ENCODE measurements around the gene PHLPP1. TPM values are rescaled to one million over a fixed set of nuclear protein-coding genes. Genes with fewer than 3 reads are reported as not detected.

The PHLPP1 gene
- total and polyA plus RNA-seq, 2 of the 13 experiments (the other 11 are each of a cell fraction or from before 2014, with no cell fraction given) = 9.8 to 18.5 TPM

DNA sequence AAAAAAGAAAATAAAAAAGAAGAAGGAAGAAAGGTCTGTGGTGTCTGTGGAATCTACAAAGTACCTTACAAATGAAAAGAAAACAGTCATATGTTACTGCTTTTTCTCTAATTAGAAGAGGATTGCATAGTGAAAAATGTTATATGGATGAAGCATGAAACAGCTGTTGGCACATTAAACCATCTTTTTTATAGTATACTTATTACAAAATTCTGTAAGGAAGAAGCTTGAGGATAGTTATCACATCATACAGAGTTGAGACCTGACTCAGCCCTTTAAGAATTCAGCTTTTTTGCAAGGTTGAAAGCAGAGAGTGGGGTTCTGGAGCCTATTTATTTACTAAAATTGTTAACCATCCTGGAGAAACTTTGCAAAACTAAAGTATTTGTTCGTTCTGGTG lies 222.7 kb downstream of the PHLPP1 start:
- CTCF ChIA-PET (ENCODE audit: low intra/inter-chr PET ratio, low total read pairs) = no interaction called here
- ATAC-seq (no peak), FAIRE-seq (no peak), DNase-seq (ENCODE audit: low spot score) (no peak)
- peaks cover 4 to 18% of the 10 kb centered on the region in 2 experiments; a peak in 4 of 5 replicates for H3K36me3 ChIP-seq (replicated peaks in 1 of 2; ENCODE audit: control insufficient read depth in 1 of 2, insufficient read depth in 2 of 2, low read length in 2 of 2)
- no peaks in the 10 kb centered on the region for H3K9me3 ChIP-seq (ENCODE audit: low read length)
- in situ Hi-C loops (cut with HindIII; ENCODE audit: extremely low pct_ligation_motif_present, low pct_unique_long_range_greater_than_20kb) = no loop called here
- 100% methylated on average over 1 of the region's 1 CpG for WGBS (ENCODE audit: low lambda C conversion rate)
- BruUV-seq (replicated peaks) = no TSS peak
- H3K9ac ChIP-seq (ENCODE audit: insufficient read depth, low read depth, low read length) = no peak overlapping the region
- POLR2A ChIA-PET = no interaction called here
- no peak overlapping the region for H3K4me2 ChIP-seq (ENCODE audit: low read depth, low read length)
- H3K27ac ChIP-seq (ENCODE audit: extremely low read length, insufficient read depth, low read length) = no peak overlapping the region
- TF ChIP-seq SPEN (CRISPR knock-in tag; IDR thresholded peaks at IDR 0.05; ENCODE audit: low read depth) (no peak), JDP2 (CRISPR knock-in tag; IDR thresholded peaks at IDR 0.05; ENCODE audit: borderline replicate concordance) (no peak), ZZZ3 (CRISPR knock-in tag; IDR thresholded peaks at IDR 0.05; ENCODE audit: borderline replicate concordance) (no peak), IRX3 (CRISPR knock-in tag; IDR thresholded peaks at IDR 0.05; ENCODE audit: borderline replicate concordance, low read depth) (no peak), PCBP1 (IDR thresholded peaks at IDR 0.05; ENCODE audit: borderline replicate concordance, low read depth, low read length) (no peak), KLF11 (CRISPR knock-in tag; IDR thresholded peaks at IDR 0.05) (no peak), MTA1 (CRISPR knock-in tag; IDR thresholded peaks at IDR 0.05; ENCODE audit: borderline replicate concordance) (no peak), ZFAT (CRISPR knock-in tag; conservative IDR thresholded peaks at IDR 0.05) (no peak)
- TF ChIP-seq, protein P1, sequence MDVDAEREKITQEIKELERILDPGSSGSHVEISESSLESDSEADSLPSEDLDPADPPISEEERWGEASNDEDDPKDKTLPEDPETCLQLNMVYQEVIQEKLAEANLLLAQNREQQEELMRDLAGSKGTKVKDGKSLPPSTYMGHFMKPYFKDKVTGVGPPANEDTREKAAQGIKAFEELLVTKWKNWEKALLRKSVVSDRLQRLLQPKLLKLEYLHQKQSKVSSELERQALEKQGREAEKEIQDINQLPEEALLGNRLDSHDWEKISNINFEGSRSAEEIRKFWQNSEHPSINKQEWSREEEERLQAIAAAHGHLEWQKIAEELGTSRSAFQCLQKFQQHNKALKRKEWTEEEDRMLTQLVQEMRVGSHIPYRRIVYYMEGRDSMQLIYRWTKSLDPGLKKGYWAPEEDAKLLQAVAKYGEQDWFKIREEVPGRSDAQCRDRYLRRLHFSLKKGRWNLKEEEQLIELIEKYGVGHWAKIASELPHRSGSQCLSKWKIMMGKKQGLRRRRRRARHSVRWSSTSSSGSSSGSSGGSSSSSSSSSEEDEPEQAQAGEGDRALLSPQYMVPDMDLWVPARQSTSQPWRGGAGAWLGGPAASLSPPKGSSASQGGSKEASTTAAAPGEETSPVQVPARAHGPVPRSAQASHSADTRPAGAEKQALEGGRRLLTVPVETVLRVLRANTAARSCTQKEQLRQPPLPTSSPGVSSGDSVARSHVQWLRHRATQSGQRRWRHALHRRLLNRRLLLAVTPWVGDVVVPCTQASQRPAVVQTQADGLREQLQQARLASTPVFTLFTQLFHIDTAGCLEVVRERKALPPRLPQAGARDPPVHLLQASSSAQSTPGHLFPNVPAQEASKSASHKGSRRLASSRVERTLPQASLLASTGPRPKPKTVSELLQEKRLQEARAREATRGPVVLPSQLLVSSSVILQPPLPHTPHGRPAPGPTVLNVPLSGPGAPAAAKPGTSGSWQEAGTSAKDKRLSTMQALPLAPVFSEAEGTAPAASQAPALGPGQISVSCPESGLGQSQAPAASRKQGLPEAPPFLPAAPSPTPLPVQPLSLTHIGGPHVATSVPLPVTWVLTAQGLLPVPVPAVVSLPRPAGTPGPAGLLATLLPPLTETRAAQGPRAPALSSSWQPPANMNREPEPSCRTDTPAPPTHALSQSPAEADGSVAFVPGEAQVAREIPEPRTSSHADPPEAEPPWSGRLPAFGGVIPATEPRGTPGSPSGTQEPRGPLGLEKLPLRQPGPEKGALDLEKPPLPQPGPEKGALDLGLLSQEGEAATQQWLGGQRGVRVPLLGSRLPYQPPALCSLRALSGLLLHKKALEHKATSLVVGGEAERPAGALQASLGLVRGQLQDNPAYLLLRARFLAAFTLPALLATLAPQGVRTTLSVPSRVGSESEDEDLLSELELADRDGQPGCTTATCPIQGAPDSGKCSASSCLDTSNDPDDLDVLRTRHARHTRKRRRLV (CRISPR knock-in tag; IDR thresholded peaks at IDR 0.05) = no peak
- TF ChIP-seq, protein P2, sequence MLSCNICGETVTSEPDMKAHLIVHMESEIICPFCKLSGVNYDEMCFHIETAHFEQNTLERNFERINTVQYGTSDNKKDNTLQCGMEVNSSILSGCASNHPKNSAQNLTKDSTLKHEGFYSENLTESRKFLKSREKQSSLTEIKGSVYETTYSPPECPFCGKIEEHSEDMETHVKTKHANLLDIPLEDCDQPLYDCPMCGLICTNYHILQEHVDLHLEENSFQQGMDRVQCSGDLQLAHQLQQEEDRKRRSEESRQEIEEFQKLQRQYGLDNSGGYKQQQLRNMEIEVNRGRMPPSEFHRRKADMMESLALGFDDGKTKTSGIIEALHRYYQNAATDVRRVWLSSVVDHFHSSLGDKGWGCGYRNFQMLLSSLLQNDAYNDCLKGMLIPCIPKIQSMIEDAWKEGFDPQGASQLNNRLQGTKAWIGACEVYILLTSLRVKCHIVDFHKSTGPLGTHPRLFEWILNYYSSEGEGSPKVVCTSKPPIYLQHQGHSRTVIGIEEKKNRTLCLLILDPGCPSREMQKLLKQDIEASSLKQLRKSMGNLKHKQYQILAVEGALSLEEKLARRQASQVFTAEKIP (CRISPR knock-in tag; IDR thresholded peaks at IDR 0.05; ENCODE audit: borderline replicate concordance) = no peak
- TF ChIP-seq, protein P3, sequence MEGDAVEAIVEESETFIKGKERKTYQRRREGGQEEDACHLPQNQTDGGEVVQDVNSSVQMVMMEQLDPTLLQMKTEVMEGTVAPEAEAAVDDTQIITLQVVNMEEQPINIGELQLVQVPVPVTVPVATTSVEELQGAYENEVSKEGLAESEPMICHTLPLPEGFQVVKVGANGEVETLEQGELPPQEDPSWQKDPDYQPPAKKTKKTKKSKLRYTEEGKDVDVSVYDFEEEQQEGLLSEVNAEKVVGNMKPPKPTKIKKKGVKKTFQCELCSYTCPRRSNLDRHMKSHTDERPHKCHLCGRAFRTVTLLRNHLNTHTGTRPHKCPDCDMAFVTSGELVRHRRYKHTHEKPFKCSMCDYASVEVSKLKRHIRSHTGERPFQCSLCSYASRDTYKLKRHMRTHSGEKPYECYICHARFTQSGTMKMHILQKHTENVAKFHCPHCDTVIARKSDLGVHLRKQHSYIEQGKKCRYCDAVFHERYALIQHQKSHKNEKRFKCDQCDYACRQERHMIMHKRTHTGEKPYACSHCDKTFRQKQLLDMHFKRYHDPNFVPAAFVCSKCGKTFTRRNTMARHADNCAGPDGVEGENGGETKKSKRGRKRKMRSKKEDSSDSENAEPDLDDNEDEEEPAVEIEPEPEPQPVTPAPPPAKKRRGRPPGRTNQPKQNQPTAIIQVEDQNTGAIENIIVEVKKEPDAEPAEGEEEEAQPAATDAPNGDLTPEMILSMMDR (CRISPR knock-in tag; IDR thresholded peaks at IDR 0.05) = no peak
- no peaks in the 10 kb centered on the region for H3K27me3 ChIP-seq (ENCODE audit: control insufficient read depth in 1 of 2, insufficient read depth in 2 of 2, low read length in 2 of 2)
- H3K4me3 ChIP-seq (replicated peaks in 1 of 3; ENCODE audit: insufficient read depth in 1 of 3, low read depth in 2 of 3, low read length in 3 of 3) = no peak overlapping the region
- peaks cover 13% of the 10 kb centered on the region for H3K4me1 ChIP-seq (ENCODE audit: insufficient read depth, low read length)
- no peaks in the 10 kb centered on the region for H3K79me2 ChIP-seq (ENCODE audit: insufficient read depth, low read length)
- H4K20me1 ChIP-seq (ENCODE audit: insufficient read depth, low read length) = no peaks in the 10 kb centered on the region
- intact Hi-C loops (cut with micrococcal nuclease; ENCODE audit: unreplicated experiment) = loop anchor here (5.0 kb wide), 1 partner anchor 221 kb away; the partner anchor contains the start of gene PHLPP1
- no peak overlapping the region for H2AFZ ChIP-seq (ENCODE audit: low read length)
